Esophagus (tissue), 2 donors: ENCODE data around the gene FBN1. TPM values are rescaled to one million over a fixed set of nuclear protein-coding genes. Genes with fewer than 3 reads are reported as not detected.

Experiments used
- H3K27ac ChIP-seq, 2 donors: one replicate each; pipeline ENCODE4 v1.5.1; 2013; ENCODE audit warnings: low read depth in 2 of 2, mild to moderate bottlenecking in 2 of 2, inconsistent platforms in 1 of 2, low read length in 1 of 2, moderate library complexity in 1 of 2
- H3K27me3 ChIP-seq, 2 donors: one replicate each; pipeline ENCODE4 v1.6.1; 2013; ENCODE audit warnings: low read length in 2 of 2, control low read depth in 1 of 2, mild to moderate bottlenecking in 1 of 2; ENCODE audit not compliant: insufficient read depth in 2 of 2, control insufficient read depth in 1 of 2
- H3K36me3 ChIP-seq, 2 donors: one replicate each; pipeline ENCODE4 v1.6.1; 2013; ENCODE audit warnings: low read length in 1 of 2; ENCODE audit not compliant: control insufficient read depth in 2 of 2, insufficient read depth in 2 of 2
- H3K4me1 ChIP-seq, 2 donors: one replicate each; pipeline ENCODE4 v1.6.1; 2013; ENCODE audit warnings: low read length in 1 of 2; ENCODE audit not compliant: control insufficient read depth in 2 of 2, insufficient read depth in 2 of 2
- H3K4me3 ChIP-seq, 2 donors: one replicate each; pipeline ENCODE4 v1.5.1; 2013; ENCODE audit warnings: low read length in 2 of 2, mild to moderate bottlenecking in 2 of 2, low read depth in 1 of 2, moderate library complexity in 1 of 2
- H3K9me3 ChIP-seq, 2 donors: one replicate each; pipeline ENCODE4 v1.6.1; 2013; ENCODE audit warnings: mild to moderate bottlenecking in 2 of 2, low read depth in 1 of 2, low read length in 1 of 2, moderate library complexity in 1 of 2; ENCODE audit not compliant: control insufficient read depth in 2 of 2, insufficient read depth in 1 of 2
- WGBS, 2 donors: extraction: QIAGEN DNeasy Blood & Tissue Kit; methylation state at CpG; one replicate each; pipeline ENCODE4 v1.1.7; 2013; 5-methylcytosine and 5-hydroxymethylcytosine counted together
- polyA plus RNA-seq, 2 donors: library from polyadenylated mRNA; stranded (reverse); fragments of 200-250 nt; gene quantifications; one replicate each; pipeline ENCODE4 v1.2.3, GENCODE V29; 2013
- donor health status: healthy with polysubstance abuse.
- donor health status: Bipolar disorder and iron deficiency.

Gene FBN1
- polyA plus RNA-seq, 2 donors, result 1.8 to 6.4 TPM

DNA sequence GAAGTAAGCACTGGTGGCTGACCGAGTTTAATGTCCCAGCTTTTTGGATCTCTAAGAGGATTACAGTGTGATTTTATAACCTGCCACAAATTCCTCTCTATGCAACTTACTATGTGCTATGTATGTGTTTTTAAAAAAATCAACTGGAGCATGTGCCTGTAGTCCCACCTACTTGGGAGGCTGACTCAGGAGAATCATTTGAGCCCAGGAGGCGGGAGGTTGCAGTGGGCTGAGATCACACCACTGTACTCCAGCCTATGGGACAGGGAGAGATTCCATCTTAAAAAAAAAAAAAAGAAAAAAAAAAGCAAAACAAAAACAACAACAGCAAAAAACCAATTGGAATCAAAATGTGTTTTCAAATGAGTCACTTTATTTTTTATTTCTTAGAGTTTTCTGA is 284.7 kb downstream of the FBN1 start:
- H3K36me3 ChIP-seq, result no peaks in the 10 kb centered on the region
- no peak overlapping the region for H3K4me3 ChIP-seq
- no peaks in the 10 kb centered on the region for H3K9me3 ChIP-seq
- H3K4me1 ChIP-seq, result no peaks in the 10 kb centered on the region
- 87 to 88% methylated on average over 2 of the region's 2 CpGs for WGBS, 2 donors
- H3K27me3 ChIP-seq, result no peaks in the 10 kb centered on the region
- no peak overlapping the region for H3K27ac ChIP-seq

Other genes with a start within 250 kb of the FBN1 start
- gene CEP152, start 165.4 kb upstream of the FBN1 start, polyA plus RNA-seq, result 1 to 10 TPM; 1.6 to 2.1 TPM
- 10 to 100 TPM; 41.7 to 54.2 TPM for gene EID1, start 232.4 kb upstream of the FBN1 start, polyA plus RNA-seq